Measurements from ENCODE around the gene ARL15.

The ARL15 gene

GRCh38 chr5:53971131-53971530, 339.2 kb downstream of the ARL15 start:
- DNase-seq: no peak

DNA sequence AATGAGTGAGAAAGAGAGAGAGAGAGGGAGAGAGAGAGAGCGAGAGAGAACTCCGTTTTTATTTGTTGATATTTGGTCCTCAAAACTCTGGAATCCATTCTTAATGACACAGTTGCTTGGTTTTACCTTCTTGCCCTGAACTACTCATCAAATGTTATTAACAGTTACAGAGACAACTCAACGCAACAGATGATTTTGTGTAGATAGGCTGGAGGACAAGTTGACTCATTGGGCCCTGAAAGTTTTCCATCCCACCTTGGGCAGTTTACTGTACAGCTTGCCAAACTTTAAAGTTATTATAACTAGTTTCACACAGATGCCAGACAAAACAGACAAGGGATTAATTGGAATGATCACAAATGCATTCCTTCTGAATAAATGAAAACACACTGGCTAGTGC, 339.9 kb downstream of the ARL15 start:
- DNase-seq: no peak

DNA sequence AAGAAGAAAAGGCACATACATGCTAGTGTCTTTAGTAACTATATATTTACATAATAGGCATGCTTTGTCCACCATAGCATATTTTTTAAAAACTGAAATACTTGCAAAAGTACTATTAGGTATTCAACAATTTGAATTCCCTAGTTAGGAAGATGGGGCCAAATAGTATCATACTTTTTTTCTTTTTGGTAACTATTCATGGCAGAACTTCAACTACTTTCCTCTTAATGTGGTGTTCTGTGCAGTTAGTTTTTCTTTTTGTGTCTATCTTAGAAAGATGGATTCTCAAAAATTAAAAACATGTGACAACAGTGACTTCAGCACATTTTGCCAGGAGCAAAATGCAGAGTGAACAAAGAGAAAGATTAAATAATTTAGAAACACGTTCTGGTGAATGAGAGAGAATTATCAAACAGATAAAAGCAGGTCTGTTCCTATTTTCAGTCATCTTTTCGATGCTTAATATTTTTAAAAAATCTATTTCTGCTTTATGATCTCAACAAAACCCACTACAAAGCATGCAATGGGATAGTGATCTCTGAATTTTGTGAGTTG, 341.1 kb downstream of the ARL15 start:
- no peak for DNase-seq

GRCh38 chr5:53965459-53965858, 344.9 kb downstream of the ARL15 start:
- DNase-seq: no peak

- DNase-seq: no peak
Measured at GRCh38 chr5:53963958-53964357, 346.4 kb downstream of the ARL15 start.

DNA sequence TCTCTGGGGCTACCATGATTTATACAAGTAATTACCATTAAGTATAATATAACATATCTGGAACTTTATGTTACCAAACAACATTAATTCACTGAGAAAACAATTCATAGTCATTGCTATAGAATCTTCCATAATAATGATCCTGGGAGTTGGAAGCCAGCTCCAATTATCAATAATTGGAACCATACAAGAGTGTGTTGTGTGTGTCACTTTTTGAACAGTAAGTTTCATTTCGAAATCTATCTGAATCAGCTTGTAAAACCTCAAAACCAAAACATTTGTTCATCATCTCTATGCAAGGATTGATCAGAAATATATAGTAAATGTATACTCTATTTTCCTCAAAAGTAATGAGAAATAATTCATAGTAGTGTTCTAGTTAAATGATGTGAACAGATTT, 348.1 kb downstream of the ARL15 start:
- DNase-seq: no peak

GRCh38 chr5:53956632-53957031, 353.7 kb downstream of the ARL15 start:
- no peak for DNase-seq

DNA sequence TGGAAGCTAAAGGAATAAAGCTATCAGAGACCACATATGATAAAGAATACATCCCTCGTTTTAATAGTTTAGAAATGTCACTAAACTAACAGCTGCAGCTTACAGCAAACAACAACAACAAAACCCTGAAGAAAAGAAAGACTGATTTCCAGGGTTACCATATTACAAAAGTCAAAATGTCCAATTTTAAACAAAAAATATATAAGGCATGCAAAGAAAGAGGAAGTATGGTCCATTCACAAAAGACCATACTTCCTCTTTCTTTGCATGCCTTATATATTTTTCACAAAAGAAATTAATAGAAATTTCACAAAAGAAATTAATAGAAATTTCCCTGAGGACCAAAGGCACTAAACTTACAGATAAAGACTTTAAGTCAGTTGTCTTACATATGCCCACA, 354.2 kb downstream of the ARL15 start:
- DNase-seq: no peak

- DNase-seq: no peak
Measured at GRCh38 chr5:53950621-53951020, 359.8 kb downstream of the ARL15 start.

DNA sequence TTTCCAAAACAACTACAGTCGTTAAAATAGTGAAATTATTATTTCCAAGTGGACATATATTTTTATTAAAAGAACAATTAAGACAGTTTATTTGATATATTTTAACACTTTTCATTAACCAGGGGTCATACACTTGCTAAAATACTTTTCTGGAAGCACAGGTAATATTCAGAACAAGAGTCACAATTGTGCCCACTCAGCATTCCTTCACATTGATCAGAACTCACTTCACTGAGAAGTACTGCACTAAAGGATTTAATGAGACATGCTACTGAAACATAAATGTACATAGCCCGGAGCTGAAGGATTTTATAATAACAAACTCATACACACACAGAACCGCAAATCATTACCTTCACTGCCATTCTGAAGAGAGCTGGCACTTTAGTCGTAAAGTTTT, 361.8 kb downstream of the ARL15 start:
- no peak for DNase-seq

- DNase-seq: no peak
Measured at GRCh38 chr5:53946405-53947100, 363.8 kb downstream of the ARL15 start.

DNA sequence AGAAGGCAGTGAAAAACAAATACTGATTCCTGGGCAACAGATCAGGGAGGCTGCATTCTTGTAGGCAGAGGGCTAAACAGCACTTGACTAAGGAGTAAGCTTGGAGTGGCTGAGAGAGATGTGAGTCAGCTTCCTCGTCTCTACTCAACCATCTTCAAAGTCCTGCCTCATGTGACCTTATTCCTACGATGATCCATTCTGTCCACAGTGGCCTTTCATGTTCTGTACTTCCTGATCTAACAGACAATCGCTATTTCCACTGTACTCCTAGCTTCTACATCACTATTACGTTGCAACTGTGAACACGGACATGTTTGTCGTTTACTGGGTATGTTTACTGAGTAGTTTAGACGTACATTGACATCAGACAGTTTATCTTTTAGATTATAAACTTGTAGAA, 365.4 kb downstream of the ARL15 start:
- DNase-seq: no peak

DNA sequence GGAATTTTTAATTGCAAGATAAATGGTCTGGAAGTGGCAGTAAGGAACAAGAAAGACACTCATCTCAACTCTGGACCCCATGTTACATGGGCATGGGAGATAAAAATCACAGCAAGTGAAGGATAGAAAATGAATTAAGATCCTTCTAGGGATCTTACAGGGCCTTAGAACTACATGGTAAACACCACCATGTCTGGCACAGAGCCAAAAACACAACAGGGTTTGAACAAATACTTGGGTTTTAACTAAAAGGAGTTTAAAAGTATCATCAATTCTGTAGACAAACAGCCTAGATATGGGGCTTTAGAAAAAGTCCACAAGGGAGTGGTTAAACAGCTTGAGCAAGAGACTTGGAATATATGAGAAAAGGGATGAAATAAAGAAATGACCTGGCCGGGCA, 366.4 kb downstream of the ARL15 start:
- no peak for DNase-seq

DNA sequence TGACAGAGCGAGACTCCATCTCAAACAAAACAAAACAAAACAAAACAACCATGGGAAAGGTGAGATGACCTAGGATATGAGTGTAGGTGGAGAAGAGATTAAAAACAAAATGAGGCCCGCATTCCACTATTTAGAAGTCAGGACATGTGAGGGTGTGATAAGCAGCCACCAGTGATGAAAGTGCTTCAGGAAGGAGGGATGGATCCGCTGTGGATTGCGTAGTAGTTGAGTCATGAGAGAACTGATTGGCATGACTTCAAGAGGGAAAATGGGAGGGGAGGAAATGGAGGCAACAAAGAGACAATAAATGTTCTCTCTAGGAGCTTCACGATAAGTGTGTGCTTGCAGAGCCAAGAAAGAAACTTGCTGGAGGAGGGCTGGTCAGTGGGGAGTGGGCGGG, 367.6 kb downstream of the ARL15 start:
- no peak for DNase-seq

DNA sequence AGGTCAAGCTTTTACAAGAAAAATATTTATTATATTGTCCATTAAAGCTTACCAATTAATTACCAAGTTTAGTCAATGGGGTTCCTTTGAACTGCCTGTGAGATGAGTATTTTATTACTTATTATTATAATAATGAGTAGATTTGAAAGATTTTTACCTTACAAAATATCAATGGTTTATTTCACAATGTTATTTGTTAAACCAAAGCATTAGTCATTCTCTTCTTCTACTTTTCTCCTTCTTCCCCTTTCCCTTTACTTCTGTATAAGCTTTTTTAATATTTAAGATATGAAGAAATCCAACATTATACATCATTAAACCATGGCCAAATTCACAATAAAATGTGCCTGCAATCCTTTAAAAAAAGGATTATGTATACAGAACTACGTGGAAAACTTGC, 369.5 kb downstream of the ARL15 start:
- DNase-seq: no peak

DNA sequence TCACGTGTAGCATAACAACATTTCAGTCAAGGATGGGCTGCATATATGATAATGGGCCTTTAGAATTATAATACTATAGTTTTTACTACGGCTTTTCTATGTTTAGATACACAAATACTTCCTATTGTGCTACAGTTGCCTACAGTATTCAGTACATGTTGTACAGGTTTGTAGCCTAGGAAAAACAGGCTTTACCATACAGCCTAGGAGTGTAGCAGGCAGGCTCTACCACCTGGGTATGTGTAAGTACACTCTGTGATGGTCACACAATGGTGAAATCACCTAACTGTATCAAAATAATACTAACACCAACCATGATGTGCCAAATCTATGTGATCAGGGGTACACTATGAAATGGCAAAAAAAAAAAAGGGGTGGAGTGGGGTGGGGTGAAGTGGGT, 372.9 kb downstream of the ARL15 start:
- no peak for DNase-seq

GRCh38 chr5:53936481-53937352, 373.7 kb downstream of the ARL15 start:
- no peak for DNase-seq

DNA sequence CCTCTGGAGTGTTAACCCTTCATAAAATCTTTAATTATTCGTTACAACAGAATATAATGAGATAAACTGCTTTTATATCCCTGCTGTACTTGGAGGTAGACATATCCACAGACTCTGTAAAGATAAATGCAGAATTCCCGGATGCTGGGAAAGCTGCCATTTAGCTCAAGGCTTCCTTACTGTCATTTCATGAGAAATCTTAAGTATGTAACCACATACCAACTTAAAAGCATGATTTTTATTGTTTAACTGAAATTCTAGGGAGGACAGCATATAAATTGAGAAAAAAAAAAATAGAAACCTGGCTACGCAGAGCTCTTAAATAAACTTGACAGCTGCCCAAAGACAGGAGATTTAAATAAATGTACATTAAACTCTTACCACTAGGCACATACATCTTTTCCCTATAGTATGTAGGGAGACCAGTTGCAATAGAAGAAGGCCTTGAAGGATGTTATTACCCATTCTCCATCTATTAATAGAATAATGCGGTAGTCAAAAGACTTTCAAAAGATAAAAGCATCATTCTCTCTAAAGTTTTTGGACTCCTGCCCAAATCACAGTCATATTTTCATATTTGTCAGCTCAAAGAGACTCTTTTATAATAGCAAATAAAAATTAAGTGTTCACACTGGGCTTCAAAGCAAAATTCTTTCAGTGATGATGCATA, 376.1 kb downstream of the ARL15 start:
- no peak for DNase-seq

DNA sequence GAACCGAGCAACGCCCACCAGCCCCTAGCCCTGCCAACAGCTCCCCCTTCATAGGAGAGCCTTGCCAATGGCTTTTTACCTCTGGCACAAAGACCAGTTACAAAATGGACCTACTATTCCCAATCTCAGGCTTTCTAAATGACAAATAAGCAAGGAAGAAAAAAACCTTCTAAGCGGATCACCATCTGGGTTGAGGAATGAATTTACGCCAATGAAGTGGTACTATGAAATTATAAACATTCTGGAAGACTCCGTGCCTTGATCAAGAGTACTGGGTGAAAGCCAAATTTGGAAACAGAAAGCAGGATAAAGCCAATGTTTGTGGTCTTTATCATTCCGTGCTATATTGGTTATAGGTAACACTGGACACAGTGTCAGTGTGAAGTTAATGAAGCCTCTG, 378.0 kb downstream of the ARL15 start:
- DNase-seq: no peak

- no peak for DNase-seq
Measured at GRCh38 chr5:53930457-53930856, 379.9 kb downstream of the ARL15 start.

- DNase-seq: no peak
Measured at GRCh38 chr5:53929570-53929969, 380.8 kb downstream of the ARL15 start.

DNA sequence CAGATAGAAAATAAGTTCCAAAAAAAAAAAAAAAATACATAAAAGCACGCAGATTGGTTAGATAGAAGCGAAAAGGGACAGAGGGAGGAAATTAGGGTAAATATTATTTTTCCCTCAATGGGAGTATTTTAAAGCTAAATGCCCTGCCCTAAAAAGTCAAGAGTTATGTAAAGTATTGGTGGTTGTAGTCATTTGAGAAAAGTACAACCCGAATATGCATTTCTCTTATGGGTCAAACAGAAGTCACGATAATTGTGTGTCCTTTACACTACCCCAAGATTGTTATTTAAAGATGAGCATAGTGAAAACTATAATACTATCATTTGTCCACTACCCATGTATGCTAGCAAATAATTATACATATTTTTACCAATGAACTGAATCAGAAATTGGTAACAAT, 381.2 kb downstream of the ARL15 start:
- no peak for DNase-seq

DNA sequence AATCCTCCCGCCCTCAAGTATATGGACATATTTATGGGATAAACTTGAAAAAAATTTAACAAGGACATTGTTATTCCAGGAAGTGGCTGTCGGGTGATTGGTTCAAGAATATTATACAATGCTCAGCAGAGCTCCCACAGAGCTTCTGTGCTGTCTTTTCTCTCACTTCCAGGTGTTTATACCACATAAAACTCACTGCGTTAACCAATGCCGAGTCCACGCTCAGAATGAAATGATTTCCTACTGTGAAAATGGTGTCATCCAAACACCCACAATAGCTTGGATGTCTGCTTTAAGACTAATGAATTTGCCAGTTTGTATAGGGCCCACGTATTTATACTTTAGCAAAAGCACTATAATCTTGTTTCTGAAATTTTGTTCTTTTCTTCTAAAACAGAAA, 381.7 kb downstream of the ARL15 start:
- peak; percentile 28 for DNase-seq
